Parathyroid adenoma (tissue), 2 donors: ENCODE data around the gene TIMP3.
A peak's percentile ranks its signal among the peaks of the same experiment; 100 is the strongest.

Experiments used
- H2AFZ ChIP-seq: fragments of 300-600 bp; sonication (generic); one replicate; pipeline ENCODE4 v1.7.0; 2017; ENCODE audit warnings: antibody characterized with exemption, mild to moderate bottlenecking
- H3K27ac ChIP-seq: fragments of 300-600 bp; sonication (generic); one replicate; pipeline ENCODE4 v1.7.0; 2017
- H3K27me3 ChIP-seq: fragments of 300-600 bp; sonication (generic); one replicate; pipeline ENCODE4 v1.7.0; 2017; ENCODE audit warnings: low read length; ENCODE audit not compliant: control insufficient read depth, insufficient read depth
- H3K36me3 ChIP-seq: fragments of 300-600 bp; sonication (generic); one replicate; pipeline ENCODE4 v1.7.0; 2017; ENCODE audit warnings: low read length; ENCODE audit not compliant: control insufficient read depth, insufficient read depth
- H3K4me1 ChIP-seq: fragments of 300-600 bp; sonication (generic); one replicate; pipeline ENCODE4 v1.7.0; 2017; ENCODE audit warnings: control low read depth
- H3K4me2 ChIP-seq: fragments of 300-600 bp; sonication (generic); one replicate; pipeline ENCODE4 v1.7.0; 2017; ENCODE audit warnings: low read length
- H3K4me3 ChIP-seq: fragments of 300-600 bp; sonication (generic); one replicate; pipeline ENCODE4 v1.7.0; 2017; ENCODE audit warnings: low read depth, low read length
- H3K79me2 ChIP-seq: fragments of 300-600 bp; sonication (generic); one replicate; pipeline ENCODE4 v1.7.0; 2017; ENCODE audit warnings: control low read depth
- H3K9ac ChIP-seq: fragments of 300-600 bp; sonication (generic); one replicate; pipeline ENCODE4 v1.7.0; 2017; ENCODE audit warnings: mild to moderate bottlenecking
- H3K9me3 ChIP-seq: fragments of 300-600 bp; sonication (generic); one replicate; pipeline ENCODE4 v1.7.0; 2017; ENCODE audit warnings: low read length; ENCODE audit not compliant: control insufficient read depth
- TF ChIP-seq, protein P1 (sequence below): fragments of 300-600 bp; sonication (generic); IDR thresholded peaks from one replicate; pipeline ENCODE4 v1.7.0; 2017; ENCODE audit warnings: antibody characterized with exemption, mild to moderate bottlenecking
- donor health status: primary hyperparathyroidism.

Gene TIMP3

DNA sequence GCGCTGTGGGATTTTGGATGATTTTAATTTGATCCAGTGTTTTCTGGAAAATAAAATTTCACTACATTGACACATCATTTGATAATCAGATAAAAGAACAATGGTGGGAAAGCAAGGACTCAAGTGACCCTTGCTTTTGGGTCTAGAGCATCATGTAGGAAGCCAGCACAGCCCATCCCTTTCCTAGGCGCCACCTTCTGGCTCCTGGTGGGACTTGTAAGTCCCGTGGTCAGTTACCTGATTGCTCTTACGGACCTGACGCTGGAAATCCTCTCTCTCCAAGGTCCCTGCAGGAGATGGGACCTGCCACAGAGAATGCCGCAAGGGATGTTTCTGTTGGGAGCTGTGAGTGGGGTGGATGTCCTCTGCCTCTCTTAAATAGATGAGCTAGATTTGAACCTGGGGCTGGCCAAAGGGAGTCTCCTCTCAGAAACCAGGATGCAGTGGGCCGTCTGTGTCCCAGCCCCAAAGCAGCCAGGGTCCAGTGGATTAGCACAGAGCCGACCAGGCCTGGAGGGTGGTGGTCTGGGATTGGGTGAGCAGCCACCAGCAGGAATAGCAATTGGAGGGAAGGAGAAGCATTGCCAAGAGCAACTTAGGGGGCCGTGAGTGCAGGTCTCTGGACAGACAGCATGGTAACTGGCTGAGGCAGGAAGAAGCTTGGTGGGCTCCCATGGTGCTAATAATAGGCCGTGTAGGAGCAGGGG is 21.7 kb downstream of the TIMP3 start:
- Histone ChIP-seq H3K4me3 (no peak overlapping the region), H2AFZ (no peak overlapping the region), H3K27me3 (no peaks in the 10 kb centered on the region), H3K4me2 (no peak overlapping the region), H3K9me3 (no peaks in the 10 kb centered on the region), H3K9ac (no peak overlapping the region), H3K4me1 (peaks cover 9% of the 10 kb centered on the region), H3K27ac (no peak overlapping the region), H3K79me2 (peaks cover 18% of the 10 kb centered on the region), H3K36me3 (no peaks in the 10 kb centered on the region)
- TF ChIP-seq, protein P1, sequence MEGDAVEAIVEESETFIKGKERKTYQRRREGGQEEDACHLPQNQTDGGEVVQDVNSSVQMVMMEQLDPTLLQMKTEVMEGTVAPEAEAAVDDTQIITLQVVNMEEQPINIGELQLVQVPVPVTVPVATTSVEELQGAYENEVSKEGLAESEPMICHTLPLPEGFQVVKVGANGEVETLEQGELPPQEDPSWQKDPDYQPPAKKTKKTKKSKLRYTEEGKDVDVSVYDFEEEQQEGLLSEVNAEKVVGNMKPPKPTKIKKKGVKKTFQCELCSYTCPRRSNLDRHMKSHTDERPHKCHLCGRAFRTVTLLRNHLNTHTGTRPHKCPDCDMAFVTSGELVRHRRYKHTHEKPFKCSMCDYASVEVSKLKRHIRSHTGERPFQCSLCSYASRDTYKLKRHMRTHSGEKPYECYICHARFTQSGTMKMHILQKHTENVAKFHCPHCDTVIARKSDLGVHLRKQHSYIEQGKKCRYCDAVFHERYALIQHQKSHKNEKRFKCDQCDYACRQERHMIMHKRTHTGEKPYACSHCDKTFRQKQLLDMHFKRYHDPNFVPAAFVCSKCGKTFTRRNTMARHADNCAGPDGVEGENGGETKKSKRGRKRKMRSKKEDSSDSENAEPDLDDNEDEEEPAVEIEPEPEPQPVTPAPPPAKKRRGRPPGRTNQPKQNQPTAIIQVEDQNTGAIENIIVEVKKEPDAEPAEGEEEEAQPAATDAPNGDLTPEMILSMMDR, result peak; percentile 40

DNA sequence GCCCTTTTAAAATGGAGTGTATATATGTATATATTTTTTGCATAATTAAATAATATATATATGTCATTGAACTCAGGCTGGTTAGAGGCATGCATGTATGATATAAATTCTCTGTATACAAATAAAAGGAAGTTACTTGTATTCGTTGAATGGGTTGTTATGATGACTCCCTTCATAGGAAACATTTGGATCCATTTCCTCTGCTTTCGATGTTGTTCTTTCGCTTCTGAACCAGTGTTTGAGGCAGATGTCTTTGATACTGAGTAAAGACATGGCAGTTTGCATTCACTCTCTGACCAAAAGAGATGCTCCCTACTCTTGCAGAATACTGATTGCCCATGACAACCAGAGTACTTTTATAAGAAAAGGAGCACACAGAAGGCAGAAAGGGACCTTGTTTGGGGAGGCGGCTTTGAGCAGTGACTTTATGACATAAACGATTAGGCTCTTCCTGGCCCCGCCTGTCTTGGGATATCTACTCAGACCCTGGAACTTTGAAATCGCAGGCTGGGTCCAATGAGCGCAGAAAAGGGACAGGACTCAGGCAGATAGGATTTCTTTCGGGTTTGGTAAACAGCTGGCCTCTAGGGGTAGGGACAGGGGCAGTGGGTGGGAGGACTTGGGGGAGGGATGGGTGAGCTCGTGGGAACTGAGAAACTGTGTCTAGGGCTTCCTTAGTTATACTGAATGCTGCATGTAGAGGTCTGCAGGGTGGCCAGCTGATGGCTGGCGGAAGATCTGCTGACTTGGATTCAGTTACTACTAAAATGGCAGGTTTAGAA is 23.2 kb downstream of the TIMP3 start:
- Histone ChIP-seq H3K4me2 (no peak overlapping the region), H3K79me2 (peaks cover 7% of the 10 kb centered on the region), H3K4me3 (no peak overlapping the region), H3K27me3 (no peaks in the 10 kb centered on the region), H3K36me3 (no peaks in the 10 kb centered on the region), H3K9me3 (no peaks in the 10 kb centered on the region), H2AFZ (no peak overlapping the region), H3K27ac (no peak overlapping the region), H3K9ac (no peak overlapping the region), H3K4me1 (peaks cover 10% of the 10 kb centered on the region)
- TF ChIP-seq, protein P1, result no peak

DNA sequence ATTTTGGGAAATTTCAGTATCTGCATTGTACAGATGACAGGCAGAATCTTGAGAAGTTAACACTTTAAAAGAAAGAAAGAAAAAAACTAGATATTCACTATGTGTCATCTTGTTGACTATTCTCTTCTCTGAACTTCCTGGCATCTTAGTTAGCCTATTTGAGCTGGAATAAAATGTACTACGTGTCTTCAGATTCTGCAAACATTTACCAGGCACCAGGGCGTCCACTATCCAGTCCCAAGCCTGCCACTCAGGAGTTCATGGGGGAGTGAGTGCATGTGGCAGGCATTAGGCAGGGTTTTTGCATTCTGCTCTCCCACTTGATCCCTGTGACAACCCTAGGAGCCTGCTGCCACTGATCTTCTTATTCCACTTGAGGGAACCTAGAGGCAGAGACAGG is 25.0 kb downstream of the TIMP3 start:
- no peaks in the 10 kb centered on the region for H3K36me3 ChIP-seq
- peaks cover 6% of the 10 kb centered on the region for H3K79me2 ChIP-seq
- no peaks in the 10 kb centered on the region for H3K27me3 ChIP-seq
- H3K27ac ChIP-seq, result no peak overlapping the region
- H3K9me3 ChIP-seq, result no peaks in the 10 kb centered on the region
- H3K4me2 ChIP-seq, result no peak overlapping the region
- peaks cover 16% of the 10 kb centered on the region for H3K4me1 ChIP-seq
- no peak overlapping the region for H3K9ac ChIP-seq
- no peak overlapping the region for H3K4me3 ChIP-seq
- H2AFZ ChIP-seq, result no peak overlapping the region
- TF ChIP-seq, protein P1, result no peak

DNA sequence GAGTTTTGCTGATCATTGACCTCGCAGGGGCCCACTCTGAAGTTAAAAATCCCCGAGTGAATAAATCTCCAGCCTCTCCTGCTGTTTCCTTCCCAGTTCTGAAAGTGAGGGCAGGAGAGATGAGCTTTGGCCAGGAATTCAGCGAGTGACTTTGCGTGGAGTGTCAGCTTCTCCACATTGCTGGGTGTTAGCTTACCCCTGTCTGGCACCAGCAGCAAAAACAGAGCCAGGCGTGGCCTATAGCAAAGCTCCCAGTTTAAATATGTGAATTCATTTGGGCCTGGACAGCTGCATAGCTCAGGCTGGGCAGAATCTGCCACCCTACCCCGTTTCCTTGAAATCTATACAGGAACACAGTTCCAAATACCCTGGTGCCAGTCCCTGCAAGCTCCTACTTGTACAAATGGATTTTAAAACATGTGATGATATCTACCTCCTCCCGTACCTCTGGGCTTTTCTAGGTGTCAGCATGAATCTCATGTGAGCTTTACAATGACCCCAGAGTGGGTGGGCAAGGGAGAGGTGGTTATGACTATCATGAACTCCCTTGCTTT is 25.6 kb downstream of the TIMP3 start:
- Histone ChIP-seq H3K36me3 (no peaks in the 10 kb centered on the region), H3K4me2 (no peak overlapping the region), H3K4me3 (no peak overlapping the region), H3K27me3 (no peaks in the 10 kb centered on the region), H3K9ac (no peak overlapping the region), H3K9me3 (no peaks in the 10 kb centered on the region), H3K27ac (peak overlapping the region; percentile 11), H3K79me2 (peaks cover 6% of the 10 kb centered on the region), H3K4me1 (peaks cover 16% of the 10 kb centered on the region), H2AFZ (no peak overlapping the region)
- TF ChIP-seq, protein P1, result no peak
